NCI-H524 (cell line): ENCODE results near the gene ABCA4.

Experiments used
- DNase-seq, 2 experiments: peaks; one replicate each; lab custom pipeline; 2025; lab: John Stamatoyannopoulos, UW

The ABCA4 gene

DNA sequence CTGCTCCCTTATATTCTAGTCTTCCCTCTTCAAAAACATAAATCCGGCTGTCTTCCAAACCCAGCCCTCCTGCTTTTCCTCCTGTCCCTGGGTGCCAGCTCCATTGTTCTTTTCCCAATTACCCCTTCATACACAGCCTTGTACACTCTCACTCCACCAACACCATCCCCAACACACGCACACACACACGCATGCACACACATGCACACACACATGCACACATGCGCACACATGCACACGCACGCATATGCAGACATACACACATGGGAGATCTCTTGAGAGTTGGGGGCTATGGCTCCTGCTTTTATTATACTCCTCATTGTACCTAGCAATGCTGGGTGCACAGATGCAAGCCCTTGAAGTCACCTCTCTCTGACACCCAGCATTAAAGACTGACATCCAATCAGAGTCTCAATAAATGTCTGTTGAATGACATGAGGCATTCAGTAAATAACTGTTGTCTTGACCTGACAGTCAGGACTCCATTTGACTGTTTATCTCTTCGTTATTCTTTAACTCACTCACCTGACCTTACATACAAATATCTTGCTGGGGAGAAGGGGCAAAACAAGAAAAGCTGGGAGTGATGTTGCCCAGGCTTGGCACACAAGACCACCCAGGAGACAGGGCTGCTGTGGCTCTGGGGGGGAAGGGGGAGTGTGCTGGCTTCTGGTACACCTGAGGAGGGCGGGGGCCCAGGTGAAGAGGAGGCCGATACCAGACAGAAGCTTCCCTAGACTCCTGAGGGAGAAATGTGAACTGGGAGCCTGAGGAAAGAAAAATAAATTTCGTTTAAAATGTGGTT is 16.0 kb downstream of the ABCA4 start:
- no peak for DNase-seq

- no peak for DNase-seq
Measured at GRCh38 chr1:94104127-94104684, 16.7 kb downstream of the ABCA4 start.

DNA sequence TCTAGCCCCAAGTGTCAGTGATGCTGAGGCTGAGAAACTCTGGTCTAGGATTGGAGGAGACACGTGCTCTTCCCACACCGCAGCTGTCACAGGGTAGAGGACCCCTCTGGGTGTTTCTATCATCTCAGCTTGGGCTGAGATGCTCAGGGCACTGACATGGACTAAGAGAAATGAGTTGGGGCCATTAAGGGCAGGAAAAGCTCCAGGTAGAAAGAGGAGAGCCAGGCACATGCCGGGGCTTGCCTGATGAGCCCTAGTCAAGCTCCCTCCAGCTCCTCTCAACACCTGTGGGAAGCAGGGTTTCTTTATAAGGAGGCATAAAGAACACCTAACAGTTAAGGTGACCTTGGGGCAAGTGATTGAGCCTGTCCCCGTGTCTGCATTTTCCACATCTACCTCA is 17.3 kb downstream of the ABCA4 start:
- peak; percentile 36 to 81 for DNase-seq

GRCh38 chr1:94101613-94102525 is 19.1 kb downstream of the ABCA4 start:
- DNase-seq, result no peak

DNA sequence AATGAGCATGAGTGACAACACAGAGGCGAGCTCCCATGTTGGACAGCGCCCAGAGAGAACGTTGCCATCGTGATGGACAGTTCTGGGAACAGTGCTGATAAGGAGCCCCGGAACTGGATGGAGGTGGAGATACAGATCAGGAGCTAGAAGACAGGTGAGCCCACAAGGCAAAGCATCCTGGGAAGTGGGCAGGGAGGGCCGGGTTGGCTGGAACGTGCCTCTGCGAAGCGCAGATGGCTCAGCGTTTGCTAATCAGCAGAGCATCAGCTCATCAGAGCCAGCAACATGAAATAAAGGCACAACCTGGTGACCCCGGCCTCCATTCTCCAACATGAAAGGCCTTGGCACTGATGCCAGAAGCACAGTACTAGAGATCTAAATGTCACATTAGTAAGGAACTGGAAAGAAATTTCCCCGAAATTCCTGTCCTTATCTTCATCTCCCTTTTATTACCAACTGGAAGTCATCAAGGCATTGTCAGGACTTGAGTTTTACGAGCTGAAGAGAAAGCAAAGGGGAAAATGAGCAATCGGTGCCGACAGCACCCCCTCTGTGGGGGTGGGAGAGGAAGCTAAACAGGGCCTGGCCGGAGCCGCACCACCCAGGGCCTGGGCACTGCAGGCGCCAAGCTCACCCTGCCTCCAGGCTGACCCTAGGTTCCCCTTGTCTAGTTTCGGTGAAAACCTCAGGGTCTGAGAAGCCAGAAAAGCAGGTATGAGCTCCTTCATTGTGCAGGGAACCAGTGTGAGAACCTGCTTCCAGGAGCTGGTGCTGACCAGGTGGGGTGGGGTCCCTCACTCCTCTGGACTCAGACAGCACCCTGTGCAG is 19.9 kb downstream of the ABCA4 start:
- DNase-seq, result no peak

GRCh38 chr1:94100129-94100784 is 20.7 kb downstream of the ABCA4 start:
- no peak for DNase-seq

DNA sequence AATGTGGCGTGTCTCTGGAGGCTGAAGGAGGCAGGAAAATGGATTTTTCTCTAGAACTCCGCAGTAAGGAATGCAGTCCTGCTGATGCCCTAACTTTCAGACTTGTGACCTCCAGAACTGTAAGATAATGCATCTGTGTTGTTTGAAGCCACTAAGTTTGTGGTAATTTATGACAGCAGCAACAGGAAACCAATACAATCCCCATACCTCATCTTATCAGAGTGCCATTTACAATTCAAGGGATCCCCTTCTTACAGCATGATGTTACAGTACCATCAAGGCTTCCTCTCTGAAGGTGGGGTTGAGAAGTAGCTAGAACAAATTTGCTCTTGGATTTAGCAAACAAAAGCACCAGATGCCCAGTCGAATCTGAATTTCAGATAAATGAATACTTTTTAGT is 21.6 kb downstream of the ABCA4 start:
- DNase-seq, result no peak

DNA sequence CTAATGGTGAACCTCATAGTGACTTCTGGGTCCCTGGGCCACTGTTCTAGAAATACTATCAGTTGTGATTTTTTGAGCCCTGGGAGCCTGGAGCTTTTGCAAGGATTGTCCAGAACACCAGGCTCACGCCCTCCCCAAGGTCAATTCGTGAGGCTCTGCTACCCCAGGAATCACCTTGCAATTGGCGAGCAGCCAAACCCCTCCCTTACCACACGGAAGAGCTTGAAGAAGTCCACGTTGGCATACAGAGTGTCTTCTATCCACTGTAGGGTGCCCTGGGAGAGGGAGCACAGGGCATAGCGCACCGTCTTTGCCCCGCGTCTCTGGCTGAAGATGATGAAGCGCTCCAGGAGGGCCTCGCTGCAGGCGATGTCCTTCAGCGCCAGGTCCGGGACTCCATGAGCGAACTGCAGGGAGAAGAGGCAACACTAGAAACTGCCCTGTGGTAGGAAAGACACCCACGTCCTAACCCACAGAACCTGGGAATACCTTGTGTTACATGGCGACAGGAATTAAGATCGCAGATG is 22.3 kb downstream of the ABCA4 start:
- no peak for DNase-seq

- no peak for DNase-seq
Measured at GRCh38 chr1:94096797-94097549, 24.0 kb downstream of the ABCA4 start.

DNA sequence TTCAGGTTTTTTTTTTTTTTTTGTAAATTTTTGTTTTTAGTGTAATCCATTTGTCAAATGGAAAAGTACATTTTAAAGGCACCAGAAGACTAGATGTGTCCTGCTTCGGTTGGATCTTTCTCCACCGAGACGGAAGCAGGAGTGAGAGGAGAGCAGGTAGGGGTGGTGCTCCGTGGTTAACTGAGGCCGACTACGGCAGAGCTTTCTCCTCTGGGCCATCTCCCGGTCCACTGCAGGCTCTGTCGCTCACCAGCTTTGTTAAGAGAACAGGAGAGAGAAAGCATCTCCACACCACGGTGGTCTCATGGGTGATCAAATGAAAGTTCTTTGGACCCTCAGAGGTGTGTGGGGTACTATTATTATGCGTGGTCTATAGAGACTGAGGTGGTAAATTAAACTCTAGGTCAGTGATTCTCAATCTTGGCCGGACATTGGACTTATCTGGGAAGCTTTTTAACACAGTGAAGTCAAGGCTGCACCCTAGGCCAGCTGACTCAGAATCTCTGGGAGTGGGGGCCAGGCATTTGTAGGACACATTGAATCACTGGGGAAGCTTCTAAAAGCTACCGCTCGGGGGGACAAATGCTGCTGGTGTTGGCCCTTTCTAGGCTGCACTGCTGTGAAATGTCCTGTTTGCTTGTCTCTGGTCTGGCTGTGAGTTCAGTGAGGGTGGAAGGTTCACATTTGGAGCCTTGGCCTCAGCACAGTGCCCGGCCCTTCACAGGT is 25.0 kb downstream of the ABCA4 start:
- no peak for DNase-seq

GRCh38 chr1:94095112-94095637 is 25.8 kb downstream of the ABCA4 start:
- peak in 1 of 2 experiments; percentile 15 for DNase-seq

DNA sequence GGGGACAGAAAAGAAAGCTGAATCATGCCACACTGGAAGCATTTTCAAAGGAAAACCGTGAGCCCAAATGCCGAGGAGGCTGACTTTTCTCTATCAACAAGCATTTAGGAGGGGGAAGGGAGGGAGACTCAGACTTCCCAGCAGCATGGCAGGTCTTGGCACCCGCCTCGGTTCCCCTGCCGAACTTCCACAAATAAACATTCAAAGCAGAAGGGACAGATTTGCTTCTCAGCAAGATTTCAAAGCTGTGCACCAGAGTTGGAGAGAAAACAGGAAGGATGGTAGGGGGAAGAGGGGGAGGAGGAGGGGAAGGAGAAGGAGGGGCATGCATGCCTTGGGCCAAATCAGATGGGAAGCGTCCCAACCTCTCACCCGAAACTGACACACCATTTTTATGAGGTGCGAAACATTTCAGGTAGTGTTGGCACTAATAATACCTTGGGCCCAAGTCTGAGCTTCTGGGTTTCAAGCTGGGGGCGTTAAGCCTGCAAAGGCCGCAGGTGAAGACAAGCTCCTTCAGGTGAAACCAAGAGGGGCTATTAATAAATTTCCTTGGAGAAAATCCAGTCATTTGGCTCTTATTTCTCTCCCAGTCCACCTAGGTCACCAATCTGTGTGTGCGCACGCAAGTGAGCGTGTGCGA is 26.4 kb downstream of the ABCA4 start:
- no peak for DNase-seq

- DNase-seq, result no peak
Measured at GRCh38 chr1:94093996-94094395, 27.0 kb downstream of the ABCA4 start.

DNA sequence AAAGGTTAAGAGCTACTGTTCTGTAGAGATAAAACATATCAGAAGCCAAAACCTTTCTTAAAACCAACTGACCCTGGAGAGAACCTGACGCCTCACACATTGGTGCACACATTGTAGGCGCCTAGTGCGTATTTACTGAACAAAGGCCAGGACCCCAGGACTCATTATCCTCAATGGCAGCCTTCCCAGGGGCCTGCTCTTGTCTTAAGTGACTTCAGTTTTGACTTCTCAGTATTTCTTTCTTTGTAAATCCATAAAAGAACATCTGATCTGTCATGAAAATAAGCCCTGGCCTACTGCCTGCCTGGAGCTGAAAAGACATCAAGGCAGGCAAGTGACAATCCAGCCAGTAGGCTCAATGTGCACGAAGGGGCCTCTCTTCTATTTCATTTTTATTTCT is 27.6 kb downstream of the ABCA4 start:
- DNase-seq, result no peak

- peak; percentile 4 to 31 for DNase-seq
Measured at GRCh38 chr1:94092210-94092613, 28.7 kb downstream of the ABCA4 start.

DNA sequence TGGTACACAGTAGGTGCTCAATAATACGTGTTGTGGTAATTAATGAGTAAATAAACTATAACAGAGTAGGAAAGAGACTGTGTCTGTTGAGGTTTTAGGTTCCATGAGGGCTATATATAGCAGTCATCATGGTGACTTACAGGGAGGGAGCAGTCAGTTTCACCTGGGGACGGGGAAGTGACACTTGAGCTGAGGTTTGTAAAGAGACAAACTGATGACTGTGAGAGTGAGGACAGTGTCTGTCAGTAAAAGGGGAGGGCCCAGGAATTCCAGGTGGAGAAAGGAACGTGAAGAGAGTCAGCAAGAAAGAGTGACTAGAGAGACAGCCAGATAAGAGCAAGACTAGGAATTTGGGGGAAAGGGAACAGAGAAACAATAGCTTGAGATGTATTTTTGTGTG is 30.2 kb downstream of the ABCA4 start:
- DNase-seq, result no peak

DNA sequence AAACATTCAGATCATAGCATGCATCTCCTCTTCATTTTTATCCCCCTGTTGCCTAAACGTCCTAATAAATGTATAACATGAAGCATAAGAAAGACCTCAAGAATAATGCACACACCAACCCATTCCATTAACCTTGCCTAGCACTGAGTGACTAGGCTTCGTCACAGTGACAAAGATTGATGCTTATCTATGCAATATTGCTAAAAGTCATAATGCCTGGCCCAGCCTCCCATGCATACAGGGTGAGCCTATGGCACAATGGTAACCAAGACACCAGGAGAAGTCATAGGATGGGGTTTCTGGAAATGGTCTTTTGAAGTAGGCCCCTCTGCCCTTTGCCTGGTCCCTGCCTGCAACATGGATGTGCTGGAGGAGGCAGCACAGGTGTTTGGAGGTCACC is 33.8 kb downstream of the ABCA4 start:
- DNase-seq, result no peak

DNA sequence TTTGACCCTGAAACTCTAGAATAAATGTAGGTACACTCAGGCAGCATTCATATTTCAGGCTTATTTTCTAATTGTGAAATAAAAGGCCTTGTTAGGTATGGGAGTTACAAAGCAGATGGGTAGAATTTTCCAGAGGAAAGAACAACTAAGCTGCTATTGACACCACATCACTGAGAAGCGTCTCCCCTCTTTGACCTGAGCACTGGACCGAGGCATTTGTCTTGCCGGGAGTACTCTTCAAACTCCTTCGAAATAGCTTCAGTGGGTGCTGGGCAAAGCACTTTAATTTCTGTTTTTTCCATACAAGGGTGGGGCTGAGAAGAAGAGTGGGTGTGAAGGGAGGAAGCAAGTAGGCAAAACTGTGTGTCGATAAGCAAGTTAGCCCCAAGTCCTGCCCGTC is 36.4 kb downstream of the ABCA4 start:
- no peak for DNase-seq

GRCh38 chr1:94084085-94084484 is 36.9 kb downstream of the ABCA4 start:
- DNase-seq, result peak in 1 of 2 experiments; percentile 35
